RWPE2 (cell line): ENCODE results near the gene OSBPL3.

Source experiments
- ATAC-seq: fragments of 200-7000 bp; cut with Tn5 transposase; 3 replicates; pipeline ENCODE4 v1.9.1; 2021; ENCODE audit warnings: low read depth
- DNase-seq: peaks from one replicate; pipeline ENCODE4 v3.0.0-alpha.2; 2020; ENCODE audit warnings: low spot score
- H3K27ac ChIP-seq: fragments of 450-650 bp; 2 replicates; pipeline ENCODE4 v1.5.1; 2017; ENCODE audit warnings: mild to moderate bottlenecking; ENCODE audit not compliant: poor library complexity, severe bottlenecking
- H3K27me3 ChIP-seq: fragments of 250-450 bp; sonication (Bioruptor Pico); 2 replicates; pipeline ENCODE4 v1.5.1; 2021; ENCODE audit warnings: mild to moderate bottlenecking, moderate library complexity; ENCODE audit not compliant: insufficient read depth, poor library complexity, severe bottlenecking
- H3K36me3 ChIP-seq: fragments of 250-450 bp; sonication (Bioruptor Pico); 2 replicates; pipeline ENCODE4 v1.5.1; 2020; ENCODE audit warnings: low read depth, mild to moderate bottlenecking, moderate library complexity
- H3K4me1 ChIP-seq: fragments of 250-450 bp; sonication (Bioruptor Pico); 2 replicates; pipeline ENCODE4 v1.5.1; 2021; ENCODE audit warnings: mild to moderate bottlenecking, moderate library complexity; ENCODE audit not compliant: insufficient read depth, poor library complexity, severe bottlenecking
- H3K4me3 ChIP-seq: fragments of 250-450 bp; sonication (Bioruptor Pico); 2 replicates; pipeline ENCODE4 v1.5.1; 2021; ENCODE audit warnings: mild to moderate bottlenecking, moderate library complexity; ENCODE audit not compliant: severe bottlenecking
- H3K9me3 ChIP-seq: fragments of 250-450 bp; sonication (Bioruptor Pico); 2 replicates; pipeline ENCODE4 v1.5.1; 2021; ENCODE audit warnings: mild to moderate bottlenecking, moderate library complexity; ENCODE audit not compliant: severe bottlenecking
- TF ChIP-seq, protein P1 (sequence below): fragments of 450-650 bp; IDR thresholded peaks from one replicate; pipeline ENCODE4 v1.5.1; 2017; ENCODE audit warnings: mild to moderate bottlenecking, moderate library complexity; ENCODE audit not compliant: poor library complexity, severe bottlenecking

The OSBPL3 gene

GRCh38 chr7:24880886-24881285, 99.1 kb downstream of the OSBPL3 start:
- Histone ChIP-seq H3K36me3 (peaks cover 23% of the 10 kb centered on the region), H3K4me3 (no peak overlapping the region), H3K9me3 (no peaks in the 10 kb centered on the region), H3K4me1 (peaks cover 11% of the 10 kb centered on the region), H3K27me3 (no peaks in the 10 kb centered on the region), H3K27ac (no peak overlapping the region)
- TF ChIP-seq, protein P1, sequence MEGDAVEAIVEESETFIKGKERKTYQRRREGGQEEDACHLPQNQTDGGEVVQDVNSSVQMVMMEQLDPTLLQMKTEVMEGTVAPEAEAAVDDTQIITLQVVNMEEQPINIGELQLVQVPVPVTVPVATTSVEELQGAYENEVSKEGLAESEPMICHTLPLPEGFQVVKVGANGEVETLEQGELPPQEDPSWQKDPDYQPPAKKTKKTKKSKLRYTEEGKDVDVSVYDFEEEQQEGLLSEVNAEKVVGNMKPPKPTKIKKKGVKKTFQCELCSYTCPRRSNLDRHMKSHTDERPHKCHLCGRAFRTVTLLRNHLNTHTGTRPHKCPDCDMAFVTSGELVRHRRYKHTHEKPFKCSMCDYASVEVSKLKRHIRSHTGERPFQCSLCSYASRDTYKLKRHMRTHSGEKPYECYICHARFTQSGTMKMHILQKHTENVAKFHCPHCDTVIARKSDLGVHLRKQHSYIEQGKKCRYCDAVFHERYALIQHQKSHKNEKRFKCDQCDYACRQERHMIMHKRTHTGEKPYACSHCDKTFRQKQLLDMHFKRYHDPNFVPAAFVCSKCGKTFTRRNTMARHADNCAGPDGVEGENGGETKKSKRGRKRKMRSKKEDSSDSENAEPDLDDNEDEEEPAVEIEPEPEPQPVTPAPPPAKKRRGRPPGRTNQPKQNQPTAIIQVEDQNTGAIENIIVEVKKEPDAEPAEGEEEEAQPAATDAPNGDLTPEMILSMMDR, result no peak
- DNase-seq (no peak), ATAC-seq (no peak)

DNA sequence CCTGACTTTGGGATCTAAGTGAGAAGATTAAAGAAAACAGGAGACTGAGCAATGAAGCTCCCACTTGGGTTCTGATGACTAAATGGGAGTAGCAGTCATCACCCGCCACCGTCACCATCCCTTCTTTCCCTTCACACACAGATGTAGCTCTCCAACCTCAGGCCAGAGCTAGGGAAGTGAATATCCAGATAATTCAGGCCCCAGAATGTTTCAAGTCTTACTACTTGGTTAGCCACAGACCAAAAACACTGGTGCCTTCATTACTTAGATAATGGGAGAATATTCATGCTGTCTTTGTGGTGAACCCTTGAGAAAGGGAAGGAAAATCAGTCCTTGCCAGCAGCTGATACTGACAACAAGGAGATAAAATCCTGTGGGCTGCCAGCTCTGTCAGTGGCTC, 100.7 kb downstream of the OSBPL3 start:
- ATAC-seq (no peak), DNase-seq (no peak)
- Histone ChIP-seq H3K9me3 (no peaks in the 10 kb centered on the region), H3K4me1 (peaks cover 11% of the 10 kb centered on the region), H3K27me3 (no peaks in the 10 kb centered on the region), H3K4me3 (no peak overlapping the region), H3K36me3 (peaks cover 17% of the 10 kb centered on the region), H3K27ac (no peak overlapping the region)
- TF ChIP-seq, protein P1, result no peak

DNA sequence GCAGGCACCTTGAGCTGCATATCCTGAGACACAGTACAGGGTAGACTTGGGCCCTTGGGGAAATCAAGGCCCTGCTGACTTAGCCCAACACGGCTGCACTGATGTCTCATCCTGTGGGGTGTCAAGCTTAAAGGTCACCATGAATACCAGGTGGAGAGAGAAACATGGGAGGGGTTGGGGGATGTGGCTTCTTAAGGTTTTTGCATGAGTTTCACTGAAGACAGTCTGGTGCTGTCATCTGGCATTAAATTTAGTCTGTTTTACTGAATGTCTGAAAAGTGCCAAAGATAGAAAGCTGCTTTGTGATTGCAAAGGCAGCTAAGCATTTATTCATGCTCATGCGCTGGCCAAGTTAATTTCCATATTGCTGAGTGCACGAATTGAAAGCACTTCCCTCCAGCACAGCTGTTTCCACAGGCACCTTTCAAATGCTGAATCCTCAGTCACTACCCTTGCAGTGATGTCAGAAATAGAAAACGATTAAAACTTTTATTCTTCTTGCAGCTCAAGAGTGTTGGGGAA, 102.1 kb downstream of the OSBPL3 start:
- Histone ChIP-seq H3K4me3 (no peak overlapping the region), H3K27ac (no peak overlapping the region), H3K27me3 (no peaks in the 10 kb centered on the region), H3K4me1 (peaks cover 2% of the 10 kb centered on the region), H3K36me3 (peaks cover 12% of the 10 kb centered on the region), H3K9me3 (no peaks in the 10 kb centered on the region)
- ATAC-seq (no peak), DNase-seq (no peak)
- TF ChIP-seq, protein P1, result no peak

DNA sequence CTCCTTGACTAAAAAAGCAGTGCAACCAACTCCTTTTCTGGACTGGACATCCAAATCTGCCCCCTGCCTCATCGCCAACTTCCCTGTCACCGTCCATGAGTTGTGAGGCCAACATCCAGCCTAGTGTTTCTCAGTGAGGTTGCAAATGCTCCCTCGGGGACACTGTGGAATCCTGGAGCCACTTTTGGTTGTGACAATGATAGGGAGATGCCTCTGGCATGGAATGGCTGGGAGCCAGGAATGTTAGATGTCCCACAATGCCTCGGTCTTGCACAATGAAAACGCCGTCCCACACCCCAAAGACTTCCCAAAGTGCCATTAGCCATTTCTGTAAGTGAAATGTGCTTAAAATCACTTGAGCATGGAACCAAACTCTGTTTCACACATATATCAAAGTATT, 105.2 kb downstream of the OSBPL3 start:
- H3K4me3 ChIP-seq, result no peak overlapping the region
- no peaks in the 10 kb centered on the region for H3K9me3 ChIP-seq
- H3K27ac ChIP-seq, result no peak overlapping the region
- H3K4me1 ChIP-seq, result no peaks in the 10 kb centered on the region
- no peaks in the 10 kb centered on the region for H3K27me3 ChIP-seq
- TF ChIP-seq, protein P1, result no peak
- no peak for ATAC-seq
- no peak for DNase-seq
- peaks cover 18% of the 10 kb centered on the region for H3K36me3 ChIP-seq

DNA sequence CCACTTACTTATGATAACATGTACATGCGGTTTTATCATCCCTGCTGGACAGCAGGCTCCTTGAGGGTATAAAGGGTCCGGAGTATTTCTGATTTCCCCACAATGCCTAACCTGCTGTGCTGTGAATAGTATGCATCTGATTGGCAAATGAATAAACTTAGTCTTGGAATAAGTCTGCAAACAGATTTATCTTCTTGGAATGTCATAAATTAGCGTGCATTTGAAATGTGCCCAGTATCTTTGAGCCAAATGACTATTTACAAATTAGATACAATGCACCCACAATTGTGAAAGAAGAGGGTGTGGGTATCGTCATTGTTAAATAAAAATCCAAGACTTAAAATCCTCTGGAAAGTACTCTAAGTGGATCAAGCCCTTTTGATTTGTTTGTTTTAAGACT, 106.0 kb downstream of the OSBPL3 start:
- no peaks in the 10 kb centered on the region for H3K9me3 ChIP-seq
- H3K4me1 ChIP-seq, result no peaks in the 10 kb centered on the region
- no peak overlapping the region for H3K27ac ChIP-seq
- ATAC-seq, result no peak
- H3K27me3 ChIP-seq, result no peaks in the 10 kb centered on the region
- H3K4me3 ChIP-seq, result no peak overlapping the region
- no peak for DNase-seq
- H3K36me3 ChIP-seq, result peaks cover 23% of the 10 kb centered on the region
- TF ChIP-seq, protein P1, result no peak
